ENCODE measurements around the gene CNTN1. TPM values are rescaled to one million over a fixed set of nuclear protein-coding genes. Genes with fewer than 3 reads are reported as not detected.

The CNTN1 gene
- total and polyA plus RNA-seq, 10 donors = 0.50 to 12.3 (median 5.8) TPM

- Histone ChIP-seq H3K27ac (no peak overlapping the region), H3K4me1 (no peaks in the 10 kb centered on the region), H3K9me3 (peaks cover 0 to 26% (median 3%) of the 10 kb centered on the region in 8 donors), H3K27me3 (replicated peaks in 1 of 7) (no peaks in the 10 kb centered on the region), H3K36me3 (no peaks in the 10 kb centered on the region), H3K4me3 (no peak overlapping the region)
- no peak for DNase-seq
- intact Hi-C loops (cut with DNase I; ENCODE audit: low total_unique reads) = no loop called here
- 70 to 86% (median 78%) methylated on average over 3 of the region's 3 CpGs for WGBS, 5 donors
- TF ChIP-seq CTCF (IDR thresholded peaks at IDR 0.05 in 8 of 11, conservative IDR thresholded peaks at IDR 0.05 in 3 of 11) = no peak
- no peak for TF ChIP-seq POLR2AphosphoS5 (IDR thresholded peaks at IDR 0.05)
- no peak for TF ChIP-seq POLR2A (IDR thresholded peaks at IDR 0.05)
Observed at GRCh38 chr12:40645361-40645760, 46.9 kb upstream of the CNTN1 start.

- TF ChIP-seq CTCF (IDR thresholded peaks at IDR 0.05 in 8 of 11, conservative IDR thresholded peaks at IDR 0.05 in 3 of 11) = no peak
- TF ChIP-seq POLR2A (IDR thresholded peaks at IDR 0.05) = no peak
- TF ChIP-seq POLR2AphosphoS5 (IDR thresholded peaks at IDR 0.05) = no peak
- Histone ChIP-seq H3K4me1 (no peaks in the 10 kb centered on the region), H3K36me3 (no peaks in the 10 kb centered on the region), H3K27me3 (replicated peaks in 1 of 7) (no peaks in the 10 kb centered on the region), H3K27ac (no peak overlapping the region), H3K9me3 (peaks cover 0 to 25% (median 8%) of the 10 kb centered on the region in 8 donors), H3K4me3 (no peak overlapping the region)
- intact Hi-C loops (cut with DNase I; ENCODE audit: low total_unique reads) = no loop called here
- 68 to 72% (median 68%) methylated on average over 1 of the region's 1 CpG for WGBS, 5 donors
- no peak for DNase-seq
Observed at GRCh38 chr12:40646456-40646855, 45.8 kb upstream of the CNTN1 start.

GRCh38 chr12:40646911-40647310 lies 45.3 kb upstream of the CNTN1 start:
- DNase-seq = no peak
- Histone ChIP-seq H3K9me3 (peaks cover 0 to 23% (median 8%) of the 10 kb centered on the region in 8 donors), H3K4me3 (no peak overlapping the region), H3K4me1 (no peaks in the 10 kb centered on the region), H3K27ac (no peak overlapping the region), H3K36me3 (no peaks in the 10 kb centered on the region), H3K27me3 (replicated peaks in 1 of 7) (no peaks in the 10 kb centered on the region)
- TF ChIP-seq POLR2A (IDR thresholded peaks at IDR 0.05) = no peak
- intact Hi-C loops (cut with DNase I; ENCODE audit: low total_unique reads) = no loop called here

GRCh38 chr12:40647651-40648050 lies 44.6 kb upstream of the CNTN1 start:
- no peaks in the 10 kb centered on the region for H3K4me1 ChIP-seq
- no peak for TF ChIP-seq POLR2A (IDR thresholded peaks at IDR 0.05)
- TF ChIP-seq POLR2AphosphoS5 (IDR thresholded peaks at IDR 0.05) = no peak
- no peak for TF ChIP-seq CTCF (IDR thresholded peaks at IDR 0.05 in 8 of 11, conservative IDR thresholded peaks at IDR 0.05 in 3 of 11)
- DNase-seq = no peak
- H3K27ac ChIP-seq = no peak overlapping the region
- no peak overlapping the region for H3K4me3 ChIP-seq
- peaks cover 0 to 17% (median 7%) of the 10 kb centered on the region in 8 donors for H3K9me3 ChIP-seq
- intact Hi-C loops (cut with DNase I; ENCODE audit: low total_unique reads) = no loop called here
- no peaks in the 10 kb centered on the region for H3K36me3 ChIP-seq
- WGBS, 5 donors = 66 to 83% (median 79%) methylated on average over 2 of the region's 2 CpGs
- no peaks in the 10 kb centered on the region for H3K27me3 ChIP-seq (replicated peaks in 1 of 7)

GRCh38 chr12:40648519-40648918 lies 43.7 kb upstream of the CNTN1 start:
- no peaks in the 10 kb centered on the region for H3K27me3 ChIP-seq (replicated peaks in 1 of 7)
- no peaks in the 10 kb centered on the region for H3K36me3 ChIP-seq
- no peak for DNase-seq
- no peak overlapping the region for H3K27ac ChIP-seq
- no peak overlapping the region for H3K4me3 ChIP-seq
- 66 to 77% (median 68%) methylated on average over 1 of the region's 1 CpG for WGBS, 5 donors
- no peaks in the 10 kb centered on the region for H3K4me1 ChIP-seq
- TF ChIP-seq CTCF (IDR thresholded peaks at IDR 0.05 in 8 of 11, conservative IDR thresholded peaks at IDR 0.05 in 3 of 11) = no peak
- no peak for TF ChIP-seq POLR2AphosphoS5 (IDR thresholded peaks at IDR 0.05)
- intact Hi-C loops (cut with DNase I; ENCODE audit: low total_unique reads) = no loop called here
- peaks cover 0 to 12% (median 3%) of the 10 kb centered on the region in 8 donors for H3K9me3 ChIP-seq
